GF-D8 (cell line): ENCODE measurements around the gene SELENOI.
A peak's percentile ranks its signal among the peaks of the same experiment; 100 is the strongest.
"Not testable (repeated sequence)": the region's sequence is repeated elsewhere in the genome, so short reads cannot be mapped to it uniquely, and the experiment has no call there.

Experiments
- DNase-seq: peaks from one replicate; lab custom pipeline; 2025; lab: John Stamatoyannopoulos, UW

Gene SELENOI

DNA sequence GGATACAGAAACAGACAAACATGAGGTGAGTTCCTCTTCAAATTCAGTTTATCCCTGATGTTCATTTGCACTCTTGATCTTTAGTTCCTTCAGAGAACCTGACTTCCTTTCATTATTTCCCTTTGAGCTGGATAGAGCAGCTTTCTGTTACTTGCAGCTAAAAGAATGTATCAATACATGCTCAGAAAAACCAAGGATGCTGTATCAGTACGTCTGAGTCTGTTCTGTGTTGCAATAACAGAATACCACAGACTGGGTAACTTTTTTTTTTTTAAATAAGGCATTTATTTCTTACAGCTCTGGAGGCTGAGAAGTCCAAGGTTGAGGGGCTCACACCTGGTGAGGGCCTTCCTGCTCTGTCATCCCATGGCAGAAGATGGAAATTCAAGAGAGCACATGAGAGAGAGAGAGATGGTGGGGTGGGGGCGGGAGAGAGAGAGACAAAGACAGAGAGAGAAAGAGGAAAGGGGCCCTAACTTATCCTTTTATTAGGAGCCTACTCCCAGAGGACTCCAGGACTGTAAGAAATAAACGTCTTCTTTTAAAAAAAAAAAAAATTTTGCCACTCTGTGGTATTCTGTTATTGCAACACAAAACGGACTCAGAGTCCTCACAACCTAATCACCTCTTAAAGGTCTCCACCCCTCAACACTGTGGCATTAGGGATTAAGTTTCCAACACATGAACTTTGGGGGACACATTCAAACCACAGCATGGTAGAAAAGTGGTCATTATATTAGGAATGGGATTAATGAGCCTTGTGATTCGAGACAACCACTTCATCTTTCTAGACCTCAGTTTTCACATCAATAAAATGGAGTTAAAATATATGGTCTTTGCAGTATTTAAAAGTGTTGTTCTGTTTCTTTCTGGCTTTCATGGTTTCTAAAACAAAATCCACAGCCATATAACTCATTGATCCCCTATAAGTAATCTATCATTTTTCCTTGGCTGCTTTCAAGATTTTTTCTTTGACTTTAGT lies 18.4 kb upstream of the SELENOI start:
- peak; percentile 92 for DNase-seq

DNA sequence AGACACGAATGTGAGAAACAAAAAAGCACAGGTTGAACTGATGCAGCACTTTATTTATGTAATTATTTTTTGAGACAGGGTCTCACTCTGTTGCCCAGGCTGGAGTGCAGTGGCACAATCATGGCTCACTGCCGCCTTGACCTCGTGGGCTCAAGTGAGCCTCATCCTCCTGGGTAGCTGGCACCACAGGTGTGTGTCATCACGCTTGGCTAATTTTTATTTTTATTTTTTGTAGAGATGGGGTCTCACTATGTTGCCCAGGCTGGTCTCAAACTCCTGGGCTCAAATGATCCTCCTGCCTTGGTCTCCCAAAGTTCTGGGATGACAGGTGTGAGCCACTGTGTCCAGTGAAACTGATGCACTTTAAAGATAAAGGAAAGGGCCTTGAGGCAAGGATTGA lies 16.9 kb upstream of the SELENOI start:
- DNase-seq, result not testable (repeated sequence)

DNA sequence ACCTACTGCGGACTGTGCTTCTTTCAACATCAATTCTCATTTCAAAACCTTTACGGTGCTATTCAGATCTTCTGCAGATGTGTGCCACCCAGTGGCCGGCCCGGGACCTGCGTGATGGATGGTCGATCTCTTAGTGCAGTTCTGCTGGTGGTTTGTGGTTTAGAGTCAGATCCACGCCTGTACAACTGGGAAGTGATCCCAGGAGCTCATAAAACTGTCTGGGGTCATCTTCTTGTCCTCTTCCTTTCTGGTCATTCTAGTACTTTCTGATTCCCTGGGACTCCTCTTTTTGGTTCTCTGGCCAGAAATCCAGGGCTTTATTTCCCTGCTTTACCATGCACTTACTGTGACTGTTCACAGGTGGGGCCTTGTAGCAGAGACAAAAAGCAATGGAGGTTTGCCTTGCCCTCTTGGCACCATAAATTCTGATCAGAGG lies 15.8 kb upstream of the SELENOI start:
- peak; percentile 92 for DNase-seq

DNA sequence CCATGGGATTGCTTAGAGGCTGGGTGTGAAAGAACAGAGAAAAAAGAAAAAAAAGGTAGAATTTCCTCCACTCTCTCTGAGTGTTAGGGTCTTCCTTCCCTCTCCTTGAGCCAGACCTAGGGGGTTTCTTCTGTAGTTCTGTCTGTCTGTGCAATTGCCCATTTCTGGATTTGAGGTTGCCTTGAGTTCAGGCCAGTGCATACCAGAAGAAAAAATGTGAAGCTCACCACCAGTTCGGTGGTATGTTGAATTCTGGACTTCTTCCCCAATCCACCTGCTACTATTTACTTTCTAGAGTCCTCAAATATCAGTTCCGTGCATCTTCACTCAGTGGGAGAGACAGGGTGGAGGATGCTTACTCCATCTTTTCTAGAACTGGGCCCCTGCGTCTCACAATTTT lies 15.3 kb upstream of the SELENOI start:
- DNase-seq, result no peak

DNA sequence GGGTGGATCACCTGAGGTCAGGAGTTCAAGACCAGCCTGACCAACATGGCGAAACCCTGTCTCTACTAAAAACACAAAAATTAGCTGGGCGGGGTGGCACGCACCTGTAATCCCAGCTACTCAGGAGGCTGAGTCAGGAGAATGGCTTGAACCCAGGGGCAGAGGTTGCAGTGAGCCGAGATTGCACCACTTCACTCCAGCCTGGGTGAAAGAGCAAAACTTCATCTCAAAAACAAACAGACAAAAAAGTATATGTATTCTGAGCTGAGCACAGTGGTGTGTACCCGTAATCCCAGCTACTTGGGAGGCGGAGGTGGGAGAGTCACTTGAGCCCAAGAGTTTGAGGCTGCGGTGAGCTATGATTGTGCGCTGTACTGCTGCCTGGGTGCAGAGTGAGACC lies 14.6 kb upstream of the SELENOI start:
- DNase-seq, result not testable (repeated sequence)

DNA sequence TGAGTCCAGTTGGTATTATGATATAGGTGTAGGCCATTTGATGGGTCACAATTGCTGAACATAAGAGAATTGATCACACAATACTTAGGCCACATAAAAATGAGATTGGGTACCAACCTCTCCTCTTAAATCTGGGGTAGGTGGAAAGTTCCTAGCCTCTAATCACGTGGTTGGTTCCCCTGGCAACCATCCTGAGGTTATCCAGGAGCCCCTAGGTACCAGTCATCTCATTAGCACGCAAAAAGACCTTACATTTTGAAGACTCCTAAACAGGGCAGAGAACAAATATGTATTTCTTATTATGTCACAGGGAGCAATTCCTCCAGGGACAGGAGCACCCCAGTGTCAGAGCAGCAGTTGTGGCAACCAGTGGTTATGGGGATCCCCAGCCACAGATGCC lies 12.7 kb upstream of the SELENOI start:
- DNase-seq, result no peak

DNA sequence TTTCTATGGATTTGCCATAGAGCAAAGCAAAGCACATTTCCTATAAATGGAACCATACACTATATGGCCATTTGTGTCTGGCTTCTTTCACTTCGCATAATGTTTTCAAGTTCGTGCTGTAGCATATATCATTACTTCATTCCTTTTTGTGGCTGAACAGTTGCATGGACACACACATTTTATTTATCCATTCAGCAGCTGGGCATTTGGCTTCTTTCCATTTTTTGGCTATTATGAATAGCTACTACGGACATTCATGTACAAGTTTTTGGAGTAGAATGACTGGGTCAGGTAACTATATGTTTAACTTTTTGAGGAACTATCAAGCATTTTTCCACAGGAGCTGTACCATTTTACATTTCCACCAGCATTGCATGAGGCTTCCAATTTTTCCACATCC lies 10.7 kb upstream of the SELENOI start:
- no peak for DNase-seq

DNA sequence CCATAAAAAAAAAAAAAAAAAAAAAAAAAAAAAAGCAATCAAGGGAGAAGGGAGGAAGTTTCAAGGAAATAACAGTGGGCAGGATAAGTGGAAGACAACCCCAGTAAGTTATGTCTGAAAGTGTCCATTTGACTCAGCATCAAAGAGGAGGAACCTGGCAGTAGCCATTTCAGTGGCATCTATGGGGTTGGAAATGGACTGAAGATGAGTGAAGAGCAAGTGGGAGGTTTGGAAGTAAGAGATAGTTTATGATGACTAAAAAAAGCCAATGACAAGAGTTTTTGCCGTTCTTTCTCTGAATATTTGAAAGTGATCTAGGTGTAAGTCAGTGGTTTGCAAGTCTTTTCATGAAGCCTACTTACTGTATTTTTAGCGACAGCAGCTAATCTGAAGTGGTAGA lies 9.2 kb upstream of the SELENOI start:
- DNase-seq, result no peak

DNA sequence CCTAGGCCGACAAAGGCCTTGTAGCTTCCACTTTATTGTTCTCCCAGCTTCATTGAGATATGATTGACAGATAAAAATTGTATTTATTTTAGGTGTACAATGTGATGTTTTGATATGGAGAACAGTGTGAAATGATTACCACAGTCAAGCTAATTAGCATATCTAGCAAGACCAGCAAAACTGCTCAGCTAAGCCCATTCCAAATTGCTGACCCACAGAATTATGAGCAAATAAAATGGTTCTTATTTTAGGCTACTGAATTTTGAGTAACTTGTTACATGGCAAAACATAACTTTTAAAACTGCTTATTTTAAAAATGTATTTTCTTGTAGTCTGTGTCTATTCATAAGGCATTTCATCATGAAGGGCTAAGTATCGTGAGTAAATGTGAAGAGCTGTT lies 8.6 kb upstream of the SELENOI start:
- DNase-seq, result no peak

DNA sequence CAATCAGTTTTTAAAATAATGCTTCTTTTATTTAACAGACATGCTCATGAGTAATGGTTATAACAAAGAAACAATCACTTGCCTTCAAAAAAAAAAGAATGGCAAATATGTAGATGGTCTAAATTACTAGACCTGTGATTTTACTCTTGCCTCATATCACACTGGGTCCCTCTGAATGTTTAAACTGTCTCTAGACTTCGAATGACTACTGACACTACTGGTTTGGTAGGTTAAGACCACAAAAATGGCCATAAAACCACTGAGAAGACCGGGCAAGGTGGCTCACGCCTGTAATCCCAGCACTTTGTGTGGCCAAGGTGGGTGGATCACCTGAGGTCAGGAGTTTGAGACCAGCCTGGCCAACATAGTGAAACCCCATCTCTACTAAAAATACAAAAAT lies 5.1 kb upstream of the SELENOI start:
- DNase-seq, result no peak

DNA sequence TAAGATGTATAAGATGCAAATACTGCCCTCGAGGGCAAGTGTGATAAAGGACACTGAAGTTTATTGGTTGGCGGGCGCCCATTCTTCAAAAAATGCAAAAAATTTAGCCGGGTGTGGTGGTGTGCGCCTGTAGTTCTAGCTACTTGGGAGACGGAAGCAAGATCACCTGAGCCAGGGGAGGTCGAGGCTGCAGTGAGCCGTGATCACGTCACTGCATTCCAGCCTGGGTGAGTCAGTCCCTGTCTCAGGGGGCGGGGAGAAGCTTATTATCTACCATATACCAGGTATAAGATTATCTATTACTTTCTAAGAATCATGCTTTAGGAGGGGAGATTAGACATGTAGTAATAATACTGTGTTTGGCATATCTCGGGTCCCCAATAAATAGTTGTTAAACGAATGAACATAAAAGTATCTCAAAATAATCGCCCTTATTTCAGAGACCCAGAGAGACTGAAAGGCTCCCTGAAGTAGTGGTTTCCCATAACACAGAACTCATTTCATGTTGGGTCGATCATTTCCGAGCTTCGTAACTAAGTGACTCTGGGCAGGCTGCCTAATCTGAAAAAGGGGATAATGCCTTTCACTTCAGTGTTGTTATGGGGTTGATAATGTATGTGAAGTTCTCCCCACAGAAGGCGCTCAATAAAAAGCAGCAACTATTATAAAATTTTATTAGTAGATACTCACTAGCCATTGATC lies 1.2 kb upstream of the SELENOI start:
- DNase-seq, result no peak

DNA sequence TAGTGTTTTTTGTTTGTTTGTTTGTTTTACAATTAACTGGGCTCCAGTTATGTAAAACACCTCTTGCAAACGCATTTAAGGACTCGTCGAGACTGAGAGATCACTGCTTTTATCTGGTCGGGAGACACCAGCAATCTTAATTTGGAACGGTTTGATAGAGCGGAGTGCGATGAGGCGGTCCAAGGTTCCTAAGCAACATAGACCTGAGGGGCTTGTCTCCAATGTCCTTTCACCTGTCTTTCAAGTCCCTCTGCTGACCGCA lies 729 bp upstream of the SELENOI start:
- no peak for DNase-seq

DNA sequence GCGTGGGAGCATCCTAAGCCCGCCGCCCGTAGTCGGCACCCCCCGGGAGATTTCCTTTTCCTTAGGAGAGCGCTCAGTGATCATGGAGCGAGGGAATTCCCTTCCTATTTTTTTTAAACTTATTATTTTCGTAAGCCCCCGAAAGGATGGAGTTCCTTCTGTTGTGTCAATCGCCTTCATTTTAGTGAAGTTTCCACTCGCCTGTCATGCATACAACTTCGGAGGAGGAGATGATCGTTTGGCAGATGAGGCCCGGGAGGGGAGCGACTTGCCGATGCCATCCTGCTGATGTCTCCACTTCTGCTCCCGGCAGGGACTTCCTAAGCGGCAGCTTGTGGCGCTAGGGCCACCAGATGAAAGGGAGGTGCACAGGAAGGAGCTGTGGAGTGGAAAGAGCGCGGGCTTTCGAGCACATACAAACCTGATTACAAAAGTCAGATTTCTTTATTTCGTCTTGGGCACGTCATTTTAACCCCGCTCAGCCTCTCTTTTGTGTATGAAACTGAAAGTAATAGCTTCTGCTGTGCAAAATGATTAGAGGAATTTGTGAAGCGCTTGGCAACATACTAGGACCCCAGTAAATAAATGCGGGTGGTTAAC lies 611 bp downstream of the SELENOI start, which contains the start of gene ADGRF3:
TSS of gene ADGRF3 (minus strand) at position 336 of the 600 bp plus-strand sequence. CDS start 555 bp downstream, outside the sequence.
- peak; percentile 62 for DNase-seq

DNA sequence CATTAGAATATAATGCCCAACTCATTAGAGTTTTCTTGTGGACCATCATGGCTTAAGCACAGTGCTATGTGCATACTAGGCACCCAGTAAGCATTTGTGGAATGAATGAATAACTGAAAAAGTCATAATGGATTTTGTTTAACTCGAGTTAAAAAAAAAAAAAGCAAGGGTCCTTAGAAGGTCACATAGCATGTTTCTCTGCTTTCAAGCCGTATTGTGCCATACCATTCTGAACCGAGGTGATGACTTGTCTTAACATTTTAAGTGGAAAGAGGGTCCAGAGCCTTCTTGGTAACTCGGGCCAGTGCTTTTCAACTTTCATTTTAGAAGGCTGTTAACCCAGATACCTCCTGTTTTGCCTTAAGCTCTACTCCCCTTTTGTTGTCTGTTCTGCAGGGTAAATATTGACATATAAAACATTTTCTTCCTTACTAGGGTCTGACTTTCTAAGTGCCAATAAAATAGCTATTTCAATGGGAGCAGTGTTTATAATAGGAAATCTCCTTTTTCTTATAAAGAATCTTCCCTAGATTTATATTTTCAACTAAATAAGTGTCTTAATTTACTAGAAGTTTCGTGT lies 1.4 kb downstream of the SELENOI start:
- DNase-seq, result no peak

DNA sequence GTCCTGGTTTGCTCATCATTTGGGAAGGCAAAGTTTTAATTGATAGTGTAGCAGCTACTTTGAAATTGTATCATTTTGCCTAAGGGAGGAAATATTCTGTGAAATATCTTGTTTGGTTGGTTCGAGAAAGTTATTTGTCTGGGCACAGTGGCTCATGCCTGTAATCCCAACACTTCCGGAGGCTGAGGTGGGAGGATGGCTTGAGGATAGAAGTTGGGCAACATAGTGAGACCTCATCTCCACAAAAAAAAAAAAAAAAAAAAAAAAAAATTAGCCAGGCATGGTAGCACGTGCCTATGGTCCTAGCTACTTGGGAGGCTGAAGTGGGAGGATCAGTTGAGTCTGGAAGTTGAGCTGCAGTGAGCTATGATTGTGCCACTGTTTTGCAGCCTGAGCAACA lies 3.7 kb downstream of the SELENOI start:
- DNase-seq, result peak; percentile 41

DNA sequence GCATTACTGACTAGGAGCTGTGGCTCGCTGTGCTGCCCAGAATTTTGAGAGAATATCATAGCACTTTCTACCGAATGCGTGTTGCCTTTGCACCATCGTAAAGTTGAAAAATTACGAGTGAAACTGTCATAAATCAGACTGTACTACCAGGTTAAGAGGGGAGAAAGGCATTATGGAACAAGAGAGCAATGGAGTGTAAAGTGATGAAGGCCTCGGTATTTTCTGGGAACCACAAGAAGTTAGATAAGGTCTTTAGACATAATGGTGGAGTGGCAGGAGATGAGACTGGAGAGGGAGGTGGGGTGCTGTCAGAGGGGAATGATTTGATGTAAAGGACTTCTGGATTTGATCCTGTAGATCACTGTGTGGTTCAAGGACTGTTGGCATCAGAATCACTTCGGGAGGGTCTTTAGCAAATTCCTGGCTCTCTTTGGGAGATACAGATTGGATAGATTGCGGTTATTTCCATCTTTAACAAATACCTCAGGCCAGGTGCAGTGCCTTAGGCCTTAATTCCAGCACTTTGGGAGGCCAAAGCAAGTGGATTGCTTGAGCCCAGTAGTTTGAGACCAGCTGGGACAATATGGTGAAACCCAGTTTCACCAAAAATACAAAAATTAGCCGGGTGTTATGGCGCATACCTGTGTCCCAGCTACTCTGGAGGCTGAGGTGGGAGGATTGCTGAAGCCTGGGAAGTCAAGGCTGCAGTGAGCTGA lies 5.6 kb downstream of the SELENOI start:
- DNase-seq, result no peak

DNA sequence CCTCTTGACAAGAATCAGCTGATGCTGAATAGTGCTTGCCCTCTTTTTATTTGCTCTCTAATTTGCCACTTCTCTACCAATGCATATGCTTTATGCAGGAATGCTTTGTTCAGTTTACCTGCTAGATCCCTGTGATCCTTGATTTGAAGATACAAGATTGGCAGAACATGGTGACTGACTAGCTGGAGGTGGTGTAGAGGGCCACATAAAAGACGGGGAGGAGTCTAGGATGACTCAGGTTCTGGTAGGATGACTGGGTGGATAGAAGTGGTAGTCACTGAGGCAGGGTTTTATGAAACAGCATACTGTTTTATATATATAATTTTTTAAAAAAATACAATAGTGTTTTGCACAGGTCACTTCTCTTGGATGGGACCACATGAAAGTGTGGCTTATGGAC lies 6.9 kb downstream of the SELENOI start:
- DNase-seq, result no peak

DNA sequence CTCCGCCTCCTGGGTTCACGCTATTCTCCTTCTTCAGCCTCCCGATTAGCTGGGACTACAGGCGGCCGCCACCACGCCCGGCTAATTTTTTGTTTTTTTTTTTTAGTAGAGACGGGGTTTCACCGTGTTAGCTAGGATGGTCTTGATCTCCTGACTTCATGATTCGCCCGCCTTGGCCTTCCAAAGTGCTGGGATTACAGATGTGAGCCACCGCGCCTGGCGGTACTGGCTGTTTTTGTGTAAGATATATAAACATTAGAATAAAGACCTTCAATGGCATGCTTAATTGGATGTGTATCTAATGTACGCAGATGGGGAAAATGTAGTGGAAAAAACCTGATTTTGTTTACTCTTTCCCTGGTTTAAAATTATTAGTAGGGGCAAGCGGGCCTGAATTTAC lies 8.5 kb downstream of the SELENOI start:
- DNase-seq, result not testable (repeated sequence)

DNA sequence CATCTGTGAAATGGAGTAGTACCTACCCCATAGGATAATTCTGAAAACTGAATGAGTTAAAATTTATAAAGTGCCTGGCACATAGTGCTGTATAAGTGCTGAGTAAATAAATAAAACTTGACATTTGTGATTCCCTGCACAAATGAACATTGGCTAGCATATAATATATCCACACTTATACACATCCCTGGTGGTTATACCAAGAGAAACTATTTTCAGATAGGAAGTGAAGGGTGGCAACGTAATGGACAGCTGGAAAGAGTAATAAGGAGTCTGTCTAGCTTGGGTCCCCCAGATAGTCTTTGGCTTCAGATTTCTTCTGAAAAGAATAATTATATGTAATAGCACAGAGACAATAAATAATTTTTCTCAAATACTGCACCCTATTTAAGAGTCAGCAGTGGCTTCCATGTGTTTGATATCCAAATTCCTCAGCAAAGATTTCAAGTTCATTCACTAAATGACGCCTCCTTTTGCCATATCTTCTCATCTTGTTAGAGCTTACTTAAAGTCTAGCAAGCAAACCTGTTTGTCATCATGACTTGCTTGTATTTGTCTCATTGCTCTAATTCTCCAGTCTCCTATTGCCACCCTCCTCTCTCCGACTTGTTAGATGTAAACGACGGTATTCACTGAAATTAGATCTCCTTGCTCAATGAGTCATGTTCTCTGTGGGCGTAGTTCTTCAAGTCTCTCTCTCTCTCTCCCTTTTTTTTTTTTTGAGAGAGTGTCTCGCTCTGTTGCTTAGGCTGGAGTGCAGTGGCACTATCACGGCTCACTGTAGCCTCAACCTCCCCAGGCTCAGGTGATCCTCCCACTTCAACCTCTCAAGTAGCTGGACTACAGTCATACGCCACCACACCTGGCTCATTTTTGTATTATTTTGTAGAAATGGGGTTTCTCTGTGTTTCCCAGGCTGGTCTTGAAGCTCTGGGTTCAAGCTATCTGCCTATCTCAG lies 9.4 kb downstream of the SELENOI start:
- DNase-seq, result no peak

DNA sequence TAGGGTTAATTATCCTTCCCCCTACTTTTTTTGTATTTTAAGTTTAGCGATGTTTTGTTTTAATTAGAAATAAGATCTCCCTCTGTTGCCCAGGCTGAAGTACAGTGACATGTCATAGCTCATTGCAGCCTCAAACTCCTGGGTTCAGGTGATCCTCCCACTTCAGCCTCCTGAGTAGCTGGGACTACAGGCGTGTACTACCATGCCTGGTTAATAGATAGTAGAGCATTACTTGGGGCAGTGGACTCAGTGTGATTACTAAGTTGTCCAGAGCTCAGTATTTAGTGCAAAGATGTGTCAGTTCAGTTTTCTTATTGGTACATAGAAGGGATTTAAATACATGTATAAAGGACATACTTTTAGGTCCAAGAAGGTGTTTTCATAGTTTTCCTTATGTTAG lies 10.2 kb downstream of the SELENOI start:
- no peak for DNase-seq

DNA sequence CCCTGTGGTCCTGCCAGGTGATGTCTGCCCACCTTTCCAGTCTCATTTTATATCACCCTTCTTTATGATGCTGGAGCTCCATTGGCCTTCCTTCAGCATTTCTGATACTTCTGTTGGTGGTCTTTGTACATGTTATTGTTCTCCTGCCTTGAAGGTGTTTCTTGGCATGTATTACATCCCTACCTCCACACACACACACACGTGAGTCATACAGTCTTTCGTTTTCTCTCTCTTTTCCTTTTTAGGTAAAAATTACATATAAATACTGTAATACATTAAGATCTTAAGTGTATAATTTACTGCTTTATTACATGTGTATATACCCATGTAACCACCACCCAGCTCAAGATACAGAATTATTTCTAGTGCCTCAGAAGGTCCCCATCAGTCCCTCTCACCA lies 10.8 kb downstream of the SELENOI start:
- DNase-seq, result no peak
